Cardiac muscle cell (in vitro differentiated cells and primary cell): ENCODE data around the gene TMEM121. TPM values are rescaled to one million over a fixed set of nuclear protein-coding genes. Genes with fewer than 3 reads are reported as not detected.

ENCODE experiments used
- DNase-seq, 2 donors: peaks; one replicate each; pipeline versions ENCODE4 v3.0.0 to v3.0.0-alpha.2; 2010 to 2017; ENCODE audit warnings: low read depth in 1 of 2, low spot score in 1 of 2
- H3K27ac ChIP-seq: fragments of 200-600 bp; sonication (generic); 2 replicates; pipeline ENCODE4 v1.5.1; 2016
- H3K27me3 ChIP-seq: fragments of 200-600 bp; sonication (generic); 2 replicates; pipeline ENCODE4 v1.6.0; 2016; ENCODE audit warnings: control low read depth
- H3K36me3 ChIP-seq: fragments of 200-600 bp; sonication (generic); 2 replicates; pipeline ENCODE4 v1.5.1; 2016; ENCODE audit warnings: control low read depth
- H3K4me1 ChIP-seq: fragments of 200-600 bp; sonication (generic); 2 replicates; pipeline ENCODE4 v1.8.1; 2017; ENCODE audit warnings: low read depth, mild to moderate bottlenecking, mixed run types
- H3K4me3 ChIP-seq: fragments of 200-600 bp; sonication (generic); 2 replicates; pipeline ENCODE4 v1.5.1; 2016; ENCODE audit warnings: mild to moderate bottlenecking
- H3K9me3 ChIP-seq: fragments of 200-600 bp; sonication (generic); 2 replicates; pipeline ENCODE4 v1.5.1; 2017; ENCODE audit warnings: low read depth, mild to moderate bottlenecking, control low read depth
- CTCF ChIP-seq: IDR thresholded peaks from 2 replicates; pipeline ENCODE4 v1.5.1; 2012; ENCODE audit warnings: low read depth, mild to moderate bottlenecking, low read length
- polyA plus RNA-seq: library from polyadenylated mRNA; unstranded; fragments of >200 nt; fragmentation: Nextera tagmentation; extraction: Ambion mirVana; gene quantifications from 2 replicates; pipeline ENCODE4 v1.2.1, GENCODE V29; 2016
- total RNA-seq: library from RNA; depleted of rRNA; stranded (reverse); fragments of >200 nt; gene quantifications from 2 replicates; pipeline ENCODE4 v1.2.3, GENCODE V29; 2016

TMEM121 gene
- total and polyA plus RNA-seq, 2 experiments from 2014 or later, result 4.4 to 8.8 TPM

DNA sequence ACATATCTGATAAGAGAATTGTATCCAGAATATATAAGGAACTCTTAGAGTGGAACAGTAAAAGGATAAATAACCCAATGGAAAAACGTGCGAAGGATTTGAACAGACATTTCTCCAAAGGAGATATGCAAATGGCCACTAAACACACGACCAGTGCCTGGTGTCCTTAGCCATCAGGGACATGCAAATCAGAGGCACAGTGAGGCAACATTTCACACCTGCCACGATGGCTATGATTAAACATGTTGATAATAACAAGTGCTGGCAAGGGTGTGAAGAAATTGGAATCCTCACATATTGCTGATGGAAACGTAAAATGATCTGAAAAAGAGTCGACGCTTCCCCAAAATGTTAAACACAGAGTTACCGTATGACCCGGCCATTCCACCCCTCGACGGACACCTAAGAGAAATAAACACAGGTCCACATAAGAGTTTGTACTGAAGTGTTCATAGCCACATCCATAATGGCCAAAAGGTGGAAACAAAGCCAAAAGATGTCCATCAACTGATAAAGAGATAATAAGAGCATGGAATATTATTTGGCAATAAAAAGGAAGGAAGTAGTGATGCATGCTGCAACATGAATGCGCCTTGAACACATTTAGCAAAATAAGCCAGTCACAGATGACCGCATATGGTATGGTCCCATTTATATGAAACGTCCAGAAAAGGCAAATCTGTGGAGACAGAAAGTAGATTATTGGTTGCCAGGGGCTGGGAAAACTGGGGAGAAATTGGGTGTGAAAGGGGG lies 6.3 kb upstream of the TMEM121 start:
- no peaks in the 10 kb centered on the region for H3K9me3 ChIP-seq
- no peaks in the 10 kb centered on the region for H3K27me3 ChIP-seq
- no peak overlapping the region for H3K27ac ChIP-seq
- H3K4me1 ChIP-seq, result no peaks in the 10 kb centered on the region
- no peaks in the 10 kb centered on the region for H3K36me3 ChIP-seq
- TF ChIP-seq CTCF, result no peak
- no peak overlapping the region for H3K4me3 ChIP-seq
- no peak for DNase-seq

DNA sequence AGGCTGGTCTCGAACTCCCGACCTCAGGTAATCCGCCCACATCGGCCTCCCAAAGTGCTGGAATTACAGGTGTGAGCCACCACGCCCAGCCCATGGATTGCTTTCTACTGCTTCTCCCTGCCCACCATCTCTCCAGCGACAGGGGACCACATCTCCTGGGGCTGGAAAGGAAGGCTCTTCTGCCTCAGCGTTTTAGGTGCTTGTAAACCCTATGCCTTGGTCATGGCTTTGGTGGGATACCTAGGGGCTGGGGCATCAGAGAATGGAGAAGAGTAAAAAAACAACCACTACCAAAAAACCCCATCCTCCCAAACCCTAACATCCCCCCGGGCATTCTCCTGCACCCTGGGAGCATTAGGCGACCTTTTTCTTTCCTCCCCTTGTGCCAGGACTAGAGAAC lies 1.1 kb upstream of the TMEM121 start:
- H3K27me3 ChIP-seq, result no peaks in the 10 kb centered on the region
- no peak for DNase-seq
- no peaks in the 10 kb centered on the region for H3K9me3 ChIP-seq
- no peak overlapping the region for H3K4me3 ChIP-seq
- H3K36me3 ChIP-seq, result no peaks in the 10 kb centered on the region
- H3K4me1 ChIP-seq, result no peaks in the 10 kb centered on the region
- no peak overlapping the region for H3K27ac ChIP-seq
- TF ChIP-seq CTCF, result no peak

GRCh38 chr14:105526776-105527380 lies 495 bp downstream of the TMEM121 start:
- H3K27me3 ChIP-seq, result no peaks in the 10 kb centered on the region
- no peaks in the 10 kb centered on the region for H3K4me1 ChIP-seq
- DNase-seq, result no peak
- H3K9me3 ChIP-seq, result no peaks in the 10 kb centered on the region
- peak overlapping the region; percentile 34 for H3K4me3 ChIP-seq
- no peaks in the 10 kb centered on the region for H3K36me3 ChIP-seq
- H3K27ac ChIP-seq, result no peak overlapping the region
- no peak for TF ChIP-seq CTCF

- H3K36me3 ChIP-seq, result no peaks in the 10 kb centered on the region
- H3K27ac ChIP-seq, result no peak overlapping the region
- no peaks in the 10 kb centered on the region for H3K9me3 ChIP-seq
- DNase-seq, result no peak
- no peak for TF ChIP-seq CTCF
- H3K27me3 ChIP-seq, result no peaks in the 10 kb centered on the region
- no peak overlapping the region for H3K4me3 ChIP-seq
- H3K4me1 ChIP-seq, result no peaks in the 10 kb centered on the region
Observed at GRCh38 chr14:105527381-105527825, 1.0 kb downstream of the TMEM121 start.

DNA sequence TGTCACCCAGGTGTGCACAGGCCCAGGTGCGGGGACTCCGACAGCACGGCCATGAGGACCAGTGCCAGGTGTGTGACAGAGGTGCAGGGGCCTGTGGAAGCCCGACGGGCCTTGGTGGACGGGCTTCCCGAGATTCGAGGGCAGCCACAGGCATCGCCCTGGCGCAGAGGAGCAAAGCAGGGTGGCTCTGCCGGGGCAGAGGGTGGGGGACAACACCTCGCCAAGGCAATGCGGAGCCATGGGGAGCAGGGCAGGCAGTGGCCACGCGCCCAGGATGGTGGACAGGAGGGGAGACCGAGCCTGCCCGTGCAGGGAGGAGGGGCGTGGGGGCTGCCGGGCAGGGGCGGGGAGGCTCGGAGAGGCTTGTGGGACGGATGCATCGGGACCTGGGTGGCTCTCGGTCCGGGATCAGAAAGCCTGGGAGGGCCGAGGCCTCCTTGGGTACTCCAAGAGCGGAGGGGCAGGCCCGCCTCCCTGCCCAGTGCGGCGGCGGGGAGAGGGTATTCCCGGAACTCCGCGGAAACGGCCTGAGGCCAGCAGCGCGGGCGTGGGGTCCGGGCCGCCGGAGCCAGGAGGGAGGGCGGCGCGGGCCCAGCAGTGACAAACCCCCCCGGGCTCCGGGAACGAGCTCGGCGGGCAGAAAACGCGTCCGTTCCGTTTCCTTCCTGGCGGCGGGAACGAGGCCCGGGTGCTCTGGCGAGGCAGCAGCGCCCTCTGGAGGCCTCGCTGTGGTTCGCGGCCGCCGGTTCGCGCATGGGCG lies 1.6 kb downstream of the TMEM121 start:
- H3K4me3 ChIP-seq, result no peak overlapping the region
- H3K9me3 ChIP-seq, result no peaks in the 10 kb centered on the region
- no peaks in the 10 kb centered on the region for H3K36me3 ChIP-seq
- peak; percentile 75 for TF ChIP-seq CTCF
- DNase-seq, result peak; percentile 49 to 79
- H3K27ac ChIP-seq, result no peak overlapping the region
- H3K27me3 ChIP-seq, result no peaks in the 10 kb centered on the region
- H3K4me1 ChIP-seq, result no peaks in the 10 kb centered on the region
